Activated CD4-positive, alpha-beta T cell treated with anti-CD3 and anti-CD28 coated beads, Interleukin-10, Interleukin-2, amounts not matched to agents 100 ng/mL and 50 ng/mL, durations not matched to agents 16 hours and 8 hours (primary cell): Measurements from ENCODE around the gene COPS6.

Source experiments
- DNase-seq: peaks from one replicate; pipeline ENCODE4 v3.0.0-alpha.2; 2020

The COPS6 gene

DNA sequence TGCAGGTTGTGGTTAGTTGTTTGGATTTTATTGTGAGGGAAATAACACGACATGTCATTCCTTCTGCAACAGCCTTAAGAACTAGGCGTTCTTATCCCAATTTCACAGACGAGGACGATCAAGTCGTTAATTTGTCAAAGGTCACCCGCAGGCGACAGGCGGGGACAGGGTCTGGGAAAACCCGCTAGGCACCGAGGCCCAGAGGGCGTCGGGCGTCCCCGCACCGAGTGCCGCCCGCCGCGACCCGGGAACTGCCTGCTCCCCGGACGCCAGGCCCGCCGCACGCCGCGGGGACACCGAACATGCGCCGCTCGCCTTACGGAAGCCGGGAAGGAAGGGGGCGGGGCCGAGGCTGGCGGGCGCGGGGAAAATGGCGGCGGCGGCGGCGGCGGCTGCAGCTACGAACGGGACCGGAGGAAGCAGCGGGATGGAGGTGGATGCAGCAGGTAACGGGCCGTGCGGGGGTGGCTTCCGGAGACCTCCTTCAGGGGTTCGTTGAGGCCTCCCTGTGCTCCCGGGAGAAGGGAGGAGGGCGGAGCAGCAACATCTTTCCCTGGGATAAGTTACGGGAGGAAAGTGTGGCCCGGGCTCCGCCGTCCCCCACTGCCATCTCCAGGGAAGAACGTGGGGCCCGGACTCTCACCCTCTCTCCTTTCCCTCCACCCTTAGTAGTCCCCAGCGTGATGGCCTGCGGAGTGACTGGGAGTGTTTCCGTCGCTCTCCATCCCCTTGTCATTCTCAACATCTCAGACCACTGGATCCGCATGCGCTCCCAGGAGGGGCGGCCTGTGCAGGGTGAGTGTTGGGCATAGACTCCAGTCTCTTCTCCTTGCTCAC is at the start of gene COPS6:
Gene COPS6 (plus strand): TSS at position 349 of the 837 bp plus-strand sequence. CDS start 22 bp downstream, at position 371.
- peak; percentile 88 for DNase-seq

DNA sequence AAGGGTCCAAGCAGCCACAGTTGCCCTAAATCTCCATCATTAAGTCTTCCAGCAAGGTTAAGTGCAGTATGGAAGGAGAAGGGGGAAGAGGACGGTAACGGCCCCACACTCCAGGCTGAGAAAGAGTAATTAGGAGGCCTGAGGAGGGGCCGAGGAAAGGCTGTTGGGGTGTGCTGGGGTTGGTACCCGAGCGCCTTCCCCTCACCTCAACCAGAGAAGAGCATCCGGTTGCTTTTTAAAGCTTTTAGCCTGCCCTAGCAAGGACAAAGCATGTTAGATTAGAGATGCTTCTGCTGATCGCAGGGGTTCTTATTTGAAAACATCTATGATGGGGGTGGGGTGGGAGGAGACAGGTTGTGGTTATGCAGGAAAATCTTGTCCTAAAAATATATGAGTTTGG is 48.2 kb upstream of the COPS6 start:
- no peak for DNase-seq

DNA sequence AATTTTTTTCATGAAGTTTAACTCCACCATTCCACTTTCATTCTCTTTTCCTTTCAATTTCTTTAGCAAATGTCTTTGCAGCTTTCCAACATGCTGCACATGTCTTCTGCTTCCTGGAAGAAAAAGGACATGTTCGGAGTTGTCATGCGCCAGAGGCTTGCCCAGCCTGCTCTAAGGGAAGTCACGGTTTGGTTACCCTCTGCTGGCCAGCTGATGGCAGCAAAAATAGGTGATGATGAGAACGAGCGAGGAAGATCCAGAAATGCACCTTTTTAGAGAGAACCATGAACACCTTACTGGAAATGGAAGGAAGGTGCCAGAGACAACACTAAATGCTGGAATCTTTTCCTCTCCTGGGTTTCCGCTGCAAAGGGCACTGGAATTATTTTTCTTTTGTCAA is 44.1 kb upstream of the COPS6 start:
- DNase-seq = peak; percentile 13

DNA sequence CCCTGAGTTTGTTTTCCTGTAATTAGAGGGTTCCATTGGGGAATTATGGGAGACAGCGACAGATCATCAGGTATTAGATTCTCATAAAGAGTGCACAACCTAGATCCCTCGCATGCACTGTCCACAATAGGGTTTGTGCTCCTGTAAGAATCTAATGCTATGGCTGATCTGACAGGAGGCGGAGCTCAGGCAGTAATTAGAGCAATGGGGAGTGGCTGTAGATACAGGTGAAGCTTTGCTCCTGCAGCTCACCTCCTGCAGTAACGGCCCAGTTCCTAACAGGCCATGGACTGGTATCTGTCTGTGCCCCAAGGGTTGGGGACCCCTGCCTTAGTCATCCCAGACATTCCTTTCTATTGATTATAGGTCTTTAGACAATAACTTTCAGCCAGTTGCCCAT is 40.1 kb upstream of the COPS6 start:
- DNase-seq = no peak

DNA sequence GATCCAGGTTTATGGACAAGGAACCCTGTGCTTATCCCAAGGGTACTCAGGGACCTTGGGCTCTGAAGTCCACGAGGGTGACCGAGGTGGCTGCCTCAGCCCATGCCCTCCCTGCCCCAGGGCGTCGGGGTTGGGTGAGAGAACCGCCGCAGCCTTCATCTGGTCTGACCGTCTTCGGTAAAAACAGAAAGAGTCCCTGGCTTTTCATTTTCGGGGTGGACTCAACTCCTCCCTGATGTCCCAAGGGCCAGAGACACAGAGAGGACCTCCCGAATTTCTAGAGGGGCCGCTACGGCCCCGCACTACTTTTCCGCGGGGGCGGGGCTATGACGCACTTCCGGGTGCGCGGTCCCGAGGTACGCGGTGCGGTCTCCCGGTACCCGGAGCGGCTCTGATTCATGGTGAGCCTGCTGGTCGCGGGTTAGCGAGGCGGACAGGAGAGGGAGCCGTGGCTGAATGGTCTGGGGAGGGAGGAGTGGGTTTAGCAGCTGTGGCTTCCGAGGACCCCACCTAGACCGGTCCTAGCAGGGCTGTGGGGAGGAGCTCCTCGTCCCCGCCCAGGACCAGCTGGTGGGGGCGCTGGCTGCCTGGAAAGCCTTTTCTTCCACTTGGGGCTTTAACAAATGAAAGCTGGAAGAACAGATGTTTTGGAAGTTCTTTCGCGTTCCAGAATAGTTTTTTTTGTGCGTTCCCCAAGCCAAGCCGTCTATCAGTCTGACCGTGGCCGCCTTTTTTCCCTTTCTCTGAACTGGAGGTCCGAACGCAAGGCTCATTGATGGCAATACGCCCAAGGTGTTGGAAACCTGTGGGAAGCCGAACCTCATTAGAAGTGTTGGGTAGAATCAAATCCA is 39.1 kb upstream of the COPS6 start, which contains the start of gene ZSCAN21:
Gene ZSCAN21 (plus strand): TSS at position 334 of the 851 bp plus-strand sequence. CDS start 7,233 bp downstream, outside the sequence.
- peak; percentile 80 for DNase-seq

DNA sequence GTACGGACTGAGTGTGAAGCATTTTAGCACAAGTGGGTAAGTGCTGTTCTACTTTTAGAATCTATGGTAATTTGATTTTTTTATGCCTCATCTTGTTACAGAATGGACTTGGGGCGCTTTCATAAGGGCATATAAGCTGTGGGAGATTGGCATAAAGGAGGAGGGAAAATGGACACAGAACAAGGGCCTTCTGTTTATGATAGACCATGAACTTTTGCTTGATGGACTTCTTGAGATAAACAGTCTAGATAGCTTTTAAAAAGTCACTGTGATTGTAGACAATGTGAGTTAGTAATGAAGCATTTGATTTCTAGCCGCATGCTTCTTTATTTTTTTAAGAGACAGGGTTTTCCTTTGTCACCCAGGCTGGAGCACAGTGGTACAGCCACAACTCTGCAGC is 37.2 kb upstream of the COPS6 start:
- no peak for DNase-seq

DNA sequence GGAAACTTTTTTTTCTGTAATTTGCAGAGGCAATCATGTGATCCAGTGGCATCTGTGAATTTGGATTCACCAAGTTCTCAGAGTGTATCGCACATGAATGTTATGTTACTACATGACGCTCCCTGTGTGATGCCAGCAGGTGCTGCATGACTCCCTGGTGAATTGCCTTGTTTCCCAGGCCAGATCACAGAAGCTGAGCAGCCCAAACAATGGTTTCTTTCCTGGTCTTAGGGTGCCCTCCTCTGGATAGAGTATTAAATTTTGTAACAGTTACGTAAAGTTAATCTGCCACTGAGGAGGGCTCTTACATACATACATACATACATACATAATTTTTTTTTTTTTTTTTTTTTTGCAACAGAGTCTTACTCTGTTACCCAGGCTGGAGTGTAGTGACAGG is 35.6 kb upstream of the COPS6 start:
- DNase-seq = peak; percentile 52

DNA sequence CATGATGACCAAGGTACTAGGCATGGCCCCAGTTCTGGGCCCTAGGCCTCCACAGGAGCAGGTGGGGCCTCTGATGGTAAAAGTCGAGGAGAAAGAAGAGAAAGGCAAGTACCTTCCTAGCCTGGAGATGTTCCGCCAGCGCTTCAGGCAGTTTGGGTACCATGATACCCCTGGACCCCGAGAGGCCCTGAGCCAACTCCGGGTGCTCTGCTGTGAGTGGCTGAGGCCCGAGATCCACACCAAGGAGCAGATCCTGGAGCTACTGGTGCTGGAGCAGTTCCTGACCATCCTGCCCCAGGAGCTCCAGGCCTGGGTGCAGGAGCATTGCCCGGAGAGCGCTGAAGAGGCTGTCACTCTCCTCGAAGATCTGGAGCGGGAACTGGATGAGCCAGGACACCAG is 31.8 kb upstream of the COPS6 start:
- DNase-seq = no peak

DNA sequence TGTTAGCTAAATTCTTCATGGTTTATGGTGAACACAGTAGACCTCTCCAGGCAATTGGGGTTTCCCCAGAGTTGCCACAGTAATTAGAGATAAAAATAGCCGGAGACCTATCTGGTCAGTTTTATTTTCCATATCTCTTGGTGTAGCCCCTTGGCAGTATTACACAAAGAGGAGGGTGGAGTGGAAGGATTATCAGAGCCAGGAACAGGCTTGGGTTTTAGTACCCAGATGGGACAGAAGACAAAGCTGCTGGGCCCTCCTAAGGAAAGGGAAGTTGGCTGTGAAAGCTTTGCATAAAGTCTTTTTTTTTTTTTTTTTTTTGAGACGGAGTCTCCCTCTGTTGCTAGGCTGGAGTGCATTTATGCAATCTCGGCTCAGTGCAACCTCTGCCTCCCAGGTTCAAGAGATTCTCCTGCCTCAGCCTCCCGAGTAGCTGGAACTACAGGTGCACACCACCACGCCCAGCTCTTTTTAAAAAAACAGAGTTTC is 29.5 kb upstream of the COPS6 start:
- DNase-seq = no peak

DNA sequence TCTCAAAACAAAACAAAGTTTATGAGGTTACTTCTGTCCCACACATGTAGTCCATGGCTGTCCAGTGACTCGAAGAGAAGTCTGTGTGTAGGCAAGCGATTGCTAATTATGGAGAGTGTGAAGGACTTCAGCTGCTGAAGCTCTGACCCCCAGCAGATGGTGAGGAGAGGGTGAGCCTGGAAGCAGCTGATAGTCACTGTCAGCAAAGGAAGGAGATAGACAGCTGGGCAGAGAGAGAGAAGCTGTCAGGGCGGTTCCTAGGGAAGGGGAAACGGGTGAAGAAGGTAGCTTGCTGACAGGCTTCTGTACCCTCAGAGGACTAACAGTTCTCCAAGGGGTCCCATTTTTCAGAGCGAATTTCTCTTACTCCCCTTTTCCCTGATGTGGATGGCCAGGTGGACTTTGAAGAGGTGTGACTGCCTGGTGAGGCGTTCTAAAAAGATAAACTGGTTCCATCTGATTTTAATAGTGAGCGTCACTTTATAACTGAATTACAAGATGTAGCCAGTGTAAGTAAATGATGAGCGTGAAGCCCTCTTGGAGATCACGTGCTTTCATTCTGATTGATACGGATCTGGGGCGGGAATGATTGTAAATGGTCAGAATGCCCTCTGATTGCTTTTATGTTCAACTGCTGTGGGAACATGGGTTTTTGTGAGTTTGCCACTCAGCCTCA is 27.1 kb upstream of the COPS6 start:
- no peak for DNase-seq

DNA sequence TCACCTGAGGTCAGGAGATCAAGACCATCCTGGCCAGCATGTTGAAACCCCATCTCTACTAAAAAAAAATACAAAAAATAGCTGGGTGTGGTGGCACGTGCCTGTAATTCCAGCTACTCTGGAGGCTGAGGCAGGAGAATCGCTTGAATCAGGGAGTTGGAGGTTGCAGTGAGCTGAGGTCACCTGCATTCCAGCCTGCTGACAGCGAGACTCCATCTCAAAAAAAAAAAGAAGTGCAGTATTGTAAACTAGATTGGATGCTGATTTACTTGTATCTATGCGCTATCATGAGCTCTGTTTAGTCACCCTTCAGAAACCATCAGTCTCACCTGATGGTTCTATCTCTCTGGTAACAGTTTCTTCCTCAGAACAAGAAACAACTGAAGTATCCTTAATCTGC is 25.4 kb upstream of the COPS6 start:
- no peak for DNase-seq

DNA sequence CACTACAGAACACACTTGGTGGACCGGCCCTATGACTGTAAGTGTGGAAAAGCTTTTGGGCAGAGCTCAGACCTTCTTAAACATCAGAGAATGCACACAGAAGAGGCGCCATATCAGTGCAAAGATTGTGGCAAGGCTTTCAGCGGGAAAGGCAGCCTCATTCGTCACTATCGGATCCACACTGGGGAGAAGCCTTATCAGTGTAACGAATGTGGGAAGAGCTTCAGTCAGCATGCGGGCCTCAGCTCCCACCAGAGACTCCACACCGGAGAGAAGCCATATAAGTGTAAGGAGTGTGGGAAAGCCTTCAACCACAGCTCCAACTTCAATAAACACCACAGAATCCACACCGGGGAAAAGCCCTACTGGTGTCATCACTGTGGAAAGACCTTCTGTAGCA is 24.6 kb upstream of the COPS6 start:
- DNase-seq = no peak

DNA sequence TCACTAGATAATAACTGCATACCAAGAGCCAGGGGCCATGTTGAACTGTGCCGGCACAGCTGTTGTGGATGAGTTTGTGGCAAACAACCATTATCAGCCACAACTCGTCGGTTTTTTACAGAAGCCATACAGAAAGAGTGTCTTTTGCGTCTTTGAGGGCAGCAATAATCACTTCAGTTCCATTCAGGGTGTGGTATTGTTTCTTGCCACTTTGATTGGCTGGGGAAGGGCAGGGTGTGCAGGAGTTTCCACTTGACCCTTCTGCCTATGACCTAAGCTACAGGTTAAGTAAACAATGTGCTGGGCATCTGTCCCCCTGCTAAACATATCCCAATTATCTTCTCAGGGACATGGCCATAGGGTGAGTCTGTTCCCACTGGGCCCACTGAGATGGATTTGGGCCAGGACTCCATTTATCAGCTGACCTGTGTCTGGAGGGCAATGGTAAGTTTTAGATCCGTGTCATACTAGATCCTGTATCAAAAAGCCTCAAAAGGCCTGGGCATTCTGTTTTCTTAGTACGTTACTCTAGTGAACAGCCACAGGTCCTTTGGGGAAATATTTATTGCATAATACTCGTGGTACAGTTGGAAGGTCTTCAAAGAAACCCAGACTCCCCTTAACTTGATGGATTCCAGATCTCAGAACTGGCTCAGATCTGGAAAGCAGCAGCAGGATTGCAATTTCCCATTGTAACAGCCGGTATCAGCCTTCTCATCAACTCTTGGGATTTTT is 23.1 kb upstream of the COPS6 start:
- no peak for DNase-seq

DNA sequence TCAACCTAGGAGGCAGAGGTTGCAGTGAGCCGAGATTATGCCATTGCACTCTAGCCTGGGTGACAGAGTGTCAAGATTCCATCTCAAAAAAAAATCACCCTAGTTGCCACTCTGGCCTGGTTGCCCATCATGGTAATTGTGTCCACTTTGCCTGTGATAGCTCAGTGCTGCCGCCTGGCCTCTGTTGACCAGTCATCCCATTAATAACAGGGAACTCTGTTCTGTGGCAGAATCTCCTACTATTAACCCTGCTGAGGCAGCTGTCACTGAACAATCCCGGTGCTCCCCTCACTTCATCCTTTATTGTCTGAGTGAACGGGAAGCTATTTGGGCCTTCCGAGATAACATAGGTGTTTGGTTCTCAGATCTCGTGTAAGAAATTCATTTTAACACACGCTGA is 21.8 kb upstream of the COPS6 start:
- no peak for DNase-seq

DNA sequence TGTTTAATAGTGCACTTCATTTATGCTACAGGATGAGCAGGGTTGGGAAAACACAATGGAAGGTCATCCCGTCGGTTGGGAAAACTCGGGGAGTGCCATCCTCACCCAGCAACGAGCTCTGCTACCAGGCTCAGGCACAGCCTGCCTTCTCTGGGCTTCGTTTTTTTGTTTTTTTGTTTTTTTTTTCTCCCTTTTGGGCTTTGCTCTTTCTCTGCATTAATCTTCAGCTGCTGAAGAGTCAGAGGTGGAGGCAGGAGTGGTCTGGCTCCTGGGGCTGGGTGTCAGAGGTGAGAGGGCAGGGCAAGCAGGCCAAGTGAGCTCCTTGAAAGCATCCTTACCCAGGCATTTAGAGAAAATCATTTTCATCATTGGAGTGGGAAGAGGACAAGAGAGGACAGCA is 18.8 kb upstream of the COPS6 start:
- no peak for DNase-seq

DNA sequence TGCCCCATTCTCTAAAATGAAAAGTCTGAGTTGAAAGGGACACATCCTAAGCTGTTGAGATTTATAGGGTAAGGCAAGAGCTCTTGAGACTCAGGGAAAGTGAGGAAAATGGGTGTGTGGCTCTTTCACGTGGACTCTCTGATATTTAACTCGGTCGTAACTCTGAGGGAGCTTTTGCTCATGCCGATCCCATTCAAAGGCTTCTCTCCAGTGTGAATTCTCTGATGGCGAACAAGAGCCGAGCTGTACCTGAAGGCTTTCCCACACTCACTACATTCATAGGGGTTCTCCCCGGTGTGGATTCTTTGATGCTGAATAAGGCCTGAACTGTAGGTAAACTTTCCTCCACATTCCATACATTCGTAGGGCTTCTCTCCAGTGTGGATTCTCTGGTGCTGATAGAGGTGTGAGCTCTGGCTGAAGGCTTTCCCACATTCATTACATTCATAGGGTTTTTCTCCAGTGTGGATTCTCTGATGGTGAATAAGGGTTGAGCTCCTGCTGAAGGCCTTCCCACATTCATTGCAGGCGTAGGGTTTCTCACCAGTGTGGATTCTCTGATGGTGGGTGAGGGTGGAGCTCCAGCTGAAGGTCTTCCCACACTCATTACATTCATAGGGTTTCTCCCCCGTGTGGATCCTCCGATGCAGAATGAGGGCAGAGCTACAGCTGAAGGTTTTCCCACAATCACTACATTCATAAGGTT is 17.6 kb upstream of the COPS6 start:
- DNase-seq = no peak

DNA sequence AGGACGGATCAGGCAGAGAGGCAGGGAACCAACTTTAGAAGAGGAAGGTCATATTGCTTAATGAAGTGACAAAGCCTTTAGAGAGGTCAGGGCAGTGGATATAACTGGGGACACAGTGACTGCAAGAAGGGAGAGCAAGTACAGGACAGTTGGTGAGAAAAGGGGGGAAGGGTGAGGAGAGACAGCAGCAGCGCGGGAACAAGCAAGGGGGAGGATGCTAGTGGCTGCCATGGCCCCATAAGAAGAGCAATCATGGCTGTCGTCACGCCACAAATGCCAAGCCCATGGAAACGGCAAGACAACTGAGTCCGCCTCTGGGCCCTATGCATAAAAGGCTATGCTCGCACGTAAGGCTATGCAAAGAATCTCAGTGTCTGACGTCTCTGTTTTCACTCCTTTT is 16.3 kb upstream of the COPS6 start:
- DNase-seq = no peak

DNA sequence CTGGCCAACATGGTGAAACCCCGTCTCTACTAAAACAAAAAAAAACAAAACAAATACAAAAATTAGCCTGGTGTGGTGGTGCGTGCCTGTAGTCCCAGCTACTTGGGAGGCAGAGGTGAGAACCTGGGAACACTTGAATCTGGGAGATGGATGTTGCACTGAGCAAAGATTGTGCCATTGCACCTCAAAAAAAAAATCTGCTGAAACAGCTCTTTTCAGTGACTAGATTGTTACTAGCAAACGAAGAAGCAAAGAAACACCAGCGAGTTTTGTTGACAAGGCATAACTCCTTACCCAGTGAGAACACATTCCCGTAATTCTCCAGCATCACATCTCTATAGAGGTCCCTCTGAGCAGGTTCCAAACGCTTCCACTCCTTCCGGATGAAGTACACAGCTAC is 13.9 kb upstream of the COPS6 start:
- DNase-seq = no peak

DNA sequence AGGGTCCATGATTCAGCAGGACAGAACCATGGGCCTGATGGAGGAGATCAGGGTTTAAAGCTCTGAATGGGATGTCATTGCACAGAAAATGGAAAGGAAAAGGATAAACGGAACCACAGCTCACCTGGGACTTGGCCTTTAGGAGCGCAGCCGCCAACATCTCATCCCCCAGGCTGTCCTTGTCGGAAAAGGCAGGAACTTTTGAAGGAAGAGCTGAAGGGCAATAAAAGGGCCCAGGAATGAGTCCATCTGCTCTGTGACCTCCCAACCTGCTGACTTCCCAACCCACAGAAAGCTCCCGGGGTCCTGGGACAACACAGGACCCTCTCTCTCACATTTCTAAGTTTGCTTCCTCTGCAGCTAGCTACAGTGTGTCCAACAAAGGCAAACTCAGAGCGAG is 13.4 kb upstream of the COPS6 start:
- DNase-seq = no peak

DNA sequence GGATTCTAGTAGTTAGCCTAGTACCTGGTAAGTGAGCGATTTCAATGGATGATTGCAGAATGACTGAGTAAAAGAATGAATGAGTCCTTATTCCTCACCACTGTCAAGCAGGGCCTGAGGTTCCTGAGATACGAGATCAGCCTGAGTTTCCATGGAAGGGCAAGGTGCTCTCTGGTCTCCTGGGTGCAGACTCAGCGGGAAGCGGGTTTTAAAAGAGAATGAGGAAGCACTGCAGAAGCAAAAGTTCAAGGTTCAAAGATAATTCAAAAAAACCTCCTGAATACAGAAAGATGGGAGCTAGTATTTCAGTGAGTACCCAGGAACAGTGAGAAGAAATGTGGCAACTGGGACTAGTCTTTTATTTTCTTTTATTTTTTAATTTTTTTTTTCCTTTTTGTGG is 11.6 kb upstream of the COPS6 start:
- no peak for DNase-seq

DNA sequence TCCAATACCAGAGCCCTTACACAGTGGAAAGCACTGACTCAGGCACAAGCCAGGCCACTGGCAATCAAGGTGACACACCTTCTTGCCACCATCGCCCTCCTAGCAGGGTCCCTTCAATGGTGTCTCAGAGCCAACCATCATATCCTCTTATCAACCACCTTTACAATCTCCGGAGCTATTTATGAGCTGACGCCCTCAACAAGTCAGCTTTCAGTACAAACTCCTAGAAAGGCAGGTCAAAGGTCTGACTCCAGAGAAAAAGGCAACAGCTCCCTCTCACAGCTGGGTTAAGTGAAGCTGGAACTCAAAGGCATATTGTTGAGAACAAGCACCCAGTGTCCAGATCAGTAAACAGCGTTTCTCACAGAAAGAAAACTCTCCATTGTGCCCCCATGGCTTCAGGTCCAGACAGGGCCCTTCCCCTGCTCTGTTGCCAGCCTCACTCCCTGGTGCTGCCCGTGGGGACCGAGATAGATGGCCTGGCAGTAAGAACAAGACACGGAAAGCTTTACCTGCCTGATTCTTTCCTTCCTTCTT is 9.7 kb upstream of the COPS6 start:
- DNase-seq = no peak
